ENCODE results near the gene ZRANB2. TPM values are rescaled to one million over a fixed set of nuclear protein-coding genes. Genes with fewer than 3 reads are reported as not detected.

Gene ZRANB2
- total RNA-seq, 4 donors from 2014 or later = 27.3 to 49.9 (median 42.9) TPM

DNA sequence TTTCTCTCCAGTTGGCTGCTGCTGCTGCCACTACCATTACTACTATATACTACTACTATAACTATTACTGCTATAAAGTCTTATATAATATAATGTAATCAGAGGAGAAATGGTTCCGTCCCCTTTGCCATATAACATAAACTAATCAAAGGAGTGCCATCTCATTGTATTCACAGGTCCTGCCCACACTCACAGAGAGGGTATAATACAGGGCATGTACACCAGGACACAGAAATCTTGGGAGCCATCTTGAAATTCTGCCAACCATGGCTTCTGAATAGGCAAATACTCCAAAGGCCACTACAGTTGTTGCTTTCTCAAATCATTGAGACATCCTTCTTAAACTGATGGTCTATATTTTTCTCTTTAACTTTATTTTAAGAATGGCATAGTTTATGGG is 6.9 kb upstream of the ZRANB2 start:
- TF ChIP-seq, protein P1, sequence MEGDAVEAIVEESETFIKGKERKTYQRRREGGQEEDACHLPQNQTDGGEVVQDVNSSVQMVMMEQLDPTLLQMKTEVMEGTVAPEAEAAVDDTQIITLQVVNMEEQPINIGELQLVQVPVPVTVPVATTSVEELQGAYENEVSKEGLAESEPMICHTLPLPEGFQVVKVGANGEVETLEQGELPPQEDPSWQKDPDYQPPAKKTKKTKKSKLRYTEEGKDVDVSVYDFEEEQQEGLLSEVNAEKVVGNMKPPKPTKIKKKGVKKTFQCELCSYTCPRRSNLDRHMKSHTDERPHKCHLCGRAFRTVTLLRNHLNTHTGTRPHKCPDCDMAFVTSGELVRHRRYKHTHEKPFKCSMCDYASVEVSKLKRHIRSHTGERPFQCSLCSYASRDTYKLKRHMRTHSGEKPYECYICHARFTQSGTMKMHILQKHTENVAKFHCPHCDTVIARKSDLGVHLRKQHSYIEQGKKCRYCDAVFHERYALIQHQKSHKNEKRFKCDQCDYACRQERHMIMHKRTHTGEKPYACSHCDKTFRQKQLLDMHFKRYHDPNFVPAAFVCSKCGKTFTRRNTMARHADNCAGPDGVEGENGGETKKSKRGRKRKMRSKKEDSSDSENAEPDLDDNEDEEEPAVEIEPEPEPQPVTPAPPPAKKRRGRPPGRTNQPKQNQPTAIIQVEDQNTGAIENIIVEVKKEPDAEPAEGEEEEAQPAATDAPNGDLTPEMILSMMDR (IDR thresholded peaks at IDR 0.05) = no peak
- no peak for TF ChIP-seq POLR2A (IDR thresholded peaks at IDR 0.05)
- 97 to 100% methylated on average over 1 of the region's 1 CpG for WGBS, 2 donors
- H3K4me3 ChIP-seq (ENCODE audit: low read depth, poor library complexity, severe bottlenecking) = no peak overlapping the region
- intact Hi-C loops (cut with DNase I; ENCODE audit: low total_unique reads) = no loop called here
- no peak for DNase-seq (ENCODE audit: low spot score in 2 of 2)

DNA sequence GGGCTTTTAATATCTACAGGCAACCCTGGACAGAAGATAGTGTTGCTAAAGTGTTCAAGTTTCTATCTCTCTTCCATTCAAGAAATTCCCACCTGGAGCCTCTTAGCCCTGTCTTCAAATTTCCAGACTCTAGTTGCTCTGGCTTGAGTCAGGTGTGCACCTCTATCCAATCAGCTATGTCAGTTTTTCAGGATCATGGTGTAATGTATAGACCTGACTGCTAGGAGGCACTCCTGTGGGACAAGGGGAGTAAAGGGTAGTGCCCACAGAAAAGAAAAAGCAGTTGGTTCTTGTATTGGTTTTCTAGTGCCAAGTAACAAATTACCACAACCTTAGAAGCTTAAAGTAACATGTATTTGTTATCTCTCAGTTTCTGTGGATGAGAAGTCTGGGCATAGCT is 6.2 kb upstream of the ZRANB2 start:
- H3K4me3 ChIP-seq (ENCODE audit: low read depth, poor library complexity, severe bottlenecking) = no peak overlapping the region
- intact Hi-C loops (cut with DNase I; ENCODE audit: low total_unique reads) = no loop called here
- DNase-seq (ENCODE audit: low spot score in 2 of 2) = no peak
- TF ChIP-seq, protein P1 (IDR thresholded peaks at IDR 0.05) = no peak
- TF ChIP-seq POLR2A (IDR thresholded peaks at IDR 0.05) = no peak

DNA sequence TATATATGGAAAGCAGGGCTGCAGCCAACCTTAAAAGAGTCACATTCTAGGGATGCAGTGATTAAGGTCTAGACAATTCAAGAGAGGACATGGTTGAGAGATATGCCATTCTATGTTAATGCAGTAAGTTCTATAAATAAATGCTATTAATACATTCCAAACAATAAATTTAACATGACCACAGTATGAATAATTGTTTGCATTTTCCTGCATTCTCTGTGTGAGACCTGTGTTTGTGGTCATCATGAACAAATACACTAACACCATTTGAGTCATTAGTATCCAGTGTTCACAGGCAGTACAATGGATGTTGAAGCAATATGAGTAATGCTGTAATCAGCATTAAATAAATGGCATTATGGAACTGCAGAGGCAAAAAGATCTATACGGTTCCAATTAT is 5.5 kb upstream of the ZRANB2 start:
- TF ChIP-seq, protein P1 (IDR thresholded peaks at IDR 0.05) = no peak
- TF ChIP-seq POLR2A (IDR thresholded peaks at IDR 0.05) = no peak
- no peak for DNase-seq (ENCODE audit: low spot score in 2 of 2)
- intact Hi-C loops (cut with DNase I; ENCODE audit: low total_unique reads) = no loop called here
- WGBS, 2 donors = 79 to 88% methylated on average over 1 of the region's 1 CpG
- H3K4me3 ChIP-seq (ENCODE audit: low read depth, poor library complexity, severe bottlenecking) = no peak overlapping the region

DNA sequence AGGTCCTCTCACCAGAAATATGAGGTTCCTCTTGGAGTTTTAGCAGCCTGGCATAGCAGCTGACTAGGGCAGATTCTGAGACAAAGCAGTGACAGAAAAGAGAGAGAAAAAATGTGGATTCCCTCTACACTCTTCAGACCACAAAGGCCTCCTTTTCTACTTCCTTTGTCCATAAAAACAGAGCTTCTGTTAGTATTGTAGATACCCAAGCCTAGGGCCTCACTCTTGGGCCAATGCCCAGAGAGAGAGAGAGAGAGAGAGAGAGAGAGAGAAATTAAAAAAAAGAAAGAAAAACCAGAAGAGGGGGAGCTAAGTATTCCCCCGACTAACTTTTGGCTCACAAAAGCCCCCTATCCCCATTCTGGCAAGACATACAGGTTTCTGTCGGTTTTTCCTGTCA is 2.4 kb upstream of the ZRANB2 start:
- intact Hi-C loops (cut with DNase I; ENCODE audit: low total_unique reads) = no loop called here
- no peak overlapping the region for H3K4me3 ChIP-seq (ENCODE audit: low read depth, poor library complexity, severe bottlenecking)
- 80 to 85% methylated on average over 2 of the region's 2 CpGs for WGBS, 2 donors
- no peak for DNase-seq (ENCODE audit: low spot score in 2 of 2)
- TF ChIP-seq, protein P1 (IDR thresholded peaks at IDR 0.05) = no peak
- no peak for TF ChIP-seq POLR2A (IDR thresholded peaks at IDR 0.05)

DNA sequence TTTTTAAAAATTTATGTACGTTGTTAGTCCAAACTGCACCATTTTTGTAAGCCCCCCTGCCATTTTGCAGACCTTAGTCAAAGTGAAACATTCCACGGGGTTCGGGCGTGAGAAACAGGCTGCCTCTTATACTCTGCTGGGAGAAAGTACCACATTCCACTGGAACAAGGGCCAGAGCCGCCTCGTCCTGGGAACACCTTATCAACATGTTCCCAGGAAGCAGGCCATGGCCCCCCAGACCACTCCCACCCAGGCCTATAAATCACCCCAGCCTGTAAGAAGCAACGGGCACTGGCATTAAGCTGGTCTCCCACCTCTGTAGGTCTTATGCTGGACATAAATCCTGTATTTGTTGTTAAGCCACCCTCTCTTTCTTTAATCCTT is 854 bp upstream of the ZRANB2 start:
- peak; percentile 15 to 80 for DNase-seq (ENCODE audit: low spot score in 2 of 2)
- 66 to 69% methylated on average over 7 of the region's 7 CpGs for WGBS, 2 donors

More for the DNA sequence above, 854 bp upstream of the ZRANB2 start:
- no peak overlapping the region for H3K4me3 ChIP-seq (ENCODE audit: low read depth, poor library complexity, severe bottlenecking)
- intact Hi-C loops (cut with DNase I; ENCODE audit: low total_unique reads) = no loop called here
- TF ChIP-seq, protein P1 (IDR thresholded peaks at IDR 0.05) = no peak
- TF ChIP-seq POLR2A (IDR thresholded peaks at IDR 0.05) = no peak

Measured in lower leg skin (tissue), 4 donors.